NCI-H1092 treated with DMSO at 0.1 percent for 48 hours (cell line): ENCODE data around the gene SLC24A3.
"Not testable (repeated sequence)": the region's sequence is repeated elsewhere in the genome, so short reads cannot be mapped to it uniquely, and the experiment has no call there.

Experiments used
- DNase-seq: peaks from one replicate; lab custom pipeline; 2025; lab: John Stamatoyannopoulos, UW

Gene SLC24A3

GRCh38 chr20:19633985-19634384, 421.5 kb downstream of the SLC24A3 start:
- no peak for DNase-seq

GRCh38 chr20:19639471-19640045, 427.1 kb downstream of the SLC24A3 start:
- DNase-seq = not testable (repeated sequence)

GRCh38 chr20:19642860-19643259, 430.4 kb downstream of the SLC24A3 start:
- DNase-seq = no peak

GRCh38 chr20:19644085-19644484, 431.6 kb downstream of the SLC24A3 start:
- DNase-seq = no peak

- DNase-seq = no peak
These were observed 434.5 kb downstream of the SLC24A3 start for GRCh38 chr20:19646963-19647362.

- no peak for DNase-seq
These were observed 435.6 kb downstream of the SLC24A3 start for GRCh38 chr20:19648024-19648423.

GRCh38 chr20:19649041-19649440, 436.6 kb downstream of the SLC24A3 start:
- no peak for DNase-seq

GRCh38 chr20:19652591-19653026, 440.2 kb downstream of the SLC24A3 start:
- DNase-seq = no peak

- DNase-seq = no peak
These were observed 440.9 kb downstream of the SLC24A3 start for GRCh38 chr20:19653327-19653726.

GRCh38 chr20:19654921-19655320, 442.5 kb downstream of the SLC24A3 start:
- DNase-seq = no peak

- no peak for DNase-seq
These were observed 445.7 kb downstream of the SLC24A3 start for GRCh38 chr20:19658137-19658536.

GRCh38 chr20:19659448-19659847, 447.0 kb downstream of the SLC24A3 start:
- DNase-seq = no peak

GRCh38 chr20:19660808-19661378, 448.5 kb downstream of the SLC24A3 start:
- no peak for DNase-seq

- DNase-seq = peak; percentile 81
These were observed 449.5 kb downstream of the SLC24A3 start for GRCh38 chr20:19661717-19662636.

- no peak for DNase-seq
These were observed 450.2 kb downstream of the SLC24A3 start for GRCh38 chr20:19662637-19662995.

- no peak for DNase-seq
These were observed 456.0 kb downstream of the SLC24A3 start for GRCh38 chr20:19668418-19668817.

- DNase-seq = no peak
These were observed 458.4 kb downstream of the SLC24A3 start for GRCh38 chr20:19670829-19671228.

- DNase-seq = no peak
These were observed 458.9 kb downstream of the SLC24A3 start for GRCh38 chr20:19671374-19671773.

GRCh38 chr20:19672498-19672897, 460.1 kb downstream of the SLC24A3 start:
- peak; percentile 5 for DNase-seq

GRCh38 chr20:19673575-19673974, 461.1 kb downstream of the SLC24A3 start:
- DNase-seq = no peak

- no peak for DNase-seq
These were observed 463.8 kb downstream of the SLC24A3 start for GRCh38 chr20:19676202-19676601.

- no peak for DNase-seq
These were observed 464.9 kb downstream of the SLC24A3 start for GRCh38 chr20:19677336-19677735.

GRCh38 chr20:19678591-19678990, 466.1 kb downstream of the SLC24A3 start:
- not testable (repeated sequence) for DNase-seq
